ENCODE measurements around the gene RASL10A.

Gene RASL10A

GRCh38 chr22:29331658-29332300, 16.3 kb upstream of the RASL10A start:
- Mint-ChIP-seq H3K27ac (peak overlapping the region; percentile 85), H3K4me3 (no peak overlapping the region), H3K36me3 (ENCODE audit: low read depth) (peaks cover 26% of the 10 kb centered on the region), H3K4me1 (peaks cover 58% of the 10 kb centered on the region), H3K9me3 (no peaks in the 10 kb centered on the region), H3K27me3 (ENCODE audit: low read depth, poor library complexity) (no peaks in the 10 kb centered on the region)
- DNase-seq, result no peak
- TF ChIP-seq CTCF (IDR thresholded peaks at IDR 0.05), result no peak

GRCh38 chr22:29331213-29331612, 15.7 kb upstream of the RASL10A start:
- Mint-ChIP-seq H3K36me3 (ENCODE audit: low read depth) (peaks cover 23% of the 10 kb centered on the region), H3K4me1 (peaks cover 56% of the 10 kb centered on the region), H3K27me3 (ENCODE audit: low read depth, poor library complexity) (no peaks in the 10 kb centered on the region), H3K9me3 (no peaks in the 10 kb centered on the region), H3K4me3 (no peak overlapping the region), H3K27ac (peak overlapping the region; percentile 45)
- no peak for TF ChIP-seq CTCF (IDR thresholded peaks at IDR 0.05)
- no peak for DNase-seq

- H3K4me3 Mint-ChIP-seq, result peak overlapping the region; percentile 10
- H3K27ac Mint-ChIP-seq, result peak overlapping the region; percentile 61
- TF ChIP-seq CTCF (IDR thresholded peaks at IDR 0.05), result no peak
- peaks cover 18% of the 10 kb centered on the region for H3K36me3 Mint-ChIP-seq (ENCODE audit: low read depth)
- peak; percentile 66 for DNase-seq
- no peaks in the 10 kb centered on the region for H3K27me3 Mint-ChIP-seq (ENCODE audit: low read depth, poor library complexity)
- H3K9me3 Mint-ChIP-seq, result no peaks in the 10 kb centered on the region
- peaks cover 51% of the 10 kb centered on the region for H3K4me1 Mint-ChIP-seq
Measured at GRCh38 chr22:29330753-29331152, 15.3 kb upstream of the RASL10A start.

GRCh38 chr22:29330291-29330690, 14.8 kb upstream of the RASL10A start:
- H3K9me3 Mint-ChIP-seq, result no peaks in the 10 kb centered on the region
- H3K36me3 Mint-ChIP-seq (ENCODE audit: low read depth), result peaks cover 18% of the 10 kb centered on the region
- peaks cover 46% of the 10 kb centered on the region for H3K4me1 Mint-ChIP-seq
- H3K27me3 Mint-ChIP-seq (ENCODE audit: low read depth, poor library complexity), result no peaks in the 10 kb centered on the region
- TF ChIP-seq CTCF (IDR thresholded peaks at IDR 0.05), result no peak
- no peak overlapping the region for H3K4me3 Mint-ChIP-seq
- peak overlapping the region; percentile 61 for H3K27ac Mint-ChIP-seq
- DNase-seq, result no peak

GRCh38 chr22:29329581-29329980, 14.1 kb upstream of the RASL10A start:
- Mint-ChIP-seq H3K4me3 (no peak overlapping the region), H3K9me3 (no peaks in the 10 kb centered on the region), H3K36me3 (ENCODE audit: low read depth) (peaks cover 13% of the 10 kb centered on the region), H3K27ac (peak overlapping the region; percentile 71), H3K27me3 (ENCODE audit: low read depth, poor library complexity) (no peaks in the 10 kb centered on the region), H3K4me1 (peaks cover 39% of the 10 kb centered on the region)
- TF ChIP-seq CTCF (IDR thresholded peaks at IDR 0.05), result no peak
- DNase-seq, result no peak
